HG03280 (cell line): Measurements from ENCODE around the gene TPRG1.

Source experiments
- ATAC-seq: cut with Tn5 transposase; IDR thresholded peaks from one replicate; pipeline ENCODE4 v1.9.1; 2021; ENCODE audit warnings: mild to moderate bottlenecking, moderate library complexity; ENCODE audit not compliant: unreplicated experiment

TPRG1 gene

GRCh38 chr3:189171707-189172106, at the start of gene TPRG1:
TSS of gene TPRG1 (plus strand) at chr3:189171971. CDS start at chr3:189207385, 35,414 bp downstream.
- ATAC-seq: no peak

- ATAC-seq: no peak
Observed at GRCh38 chr3:189122110-189122509, 49.7 kb upstream of the TPRG1 start.

GRCh38 chr3:189122526-189123205, 49.1 kb upstream of the TPRG1 start:
- ATAC-seq: no peak

- no peak for ATAC-seq
Observed at GRCh38 chr3:189123595-189124387, 48.0 kb upstream of the TPRG1 start.

GRCh38 chr3:189132231-189132671, 39.5 kb upstream of the TPRG1 start:
- peak; percentile 84 for ATAC-seq

GRCh38 chr3:189132839-189133238, 38.9 kb upstream of the TPRG1 start:
- ATAC-seq: no peak

- no peak for ATAC-seq
Observed at GRCh38 chr3:189133768-189134167, 38.0 kb upstream of the TPRG1 start.

GRCh38 chr3:189137416-189137815, 34.4 kb upstream of the TPRG1 start:
- no peak for ATAC-seq

GRCh38 chr3:189138901-189139610, 32.7 kb upstream of the TPRG1 start:
- no peak for ATAC-seq

- no peak for ATAC-seq
Observed at GRCh38 chr3:189139611-189139940, 32.2 kb upstream of the TPRG1 start.

- no peak for ATAC-seq
Observed at GRCh38 chr3:189142527-189142926, 29.2 kb upstream of the TPRG1 start.

- ATAC-seq: no peak
Observed at GRCh38 chr3:189143321-189143720, 28.4 kb upstream of the TPRG1 start.

- ATAC-seq: no peak
Observed at GRCh38 chr3:189143771-189144170, 28.0 kb upstream of the TPRG1 start.

- no peak for ATAC-seq
Observed at GRCh38 chr3:189144645-189145044, 27.1 kb upstream of the TPRG1 start.

- ATAC-seq: no peak
Observed at GRCh38 chr3:189146848-189147247, 24.9 kb upstream of the TPRG1 start.

- peak; percentile 67 for ATAC-seq
Observed at GRCh38 chr3:189148081-189148507, 23.7 kb upstream of the TPRG1 start.

- no peak for ATAC-seq
Observed at GRCh38 chr3:189149203-189149602, 22.6 kb upstream of the TPRG1 start.

- no peak for ATAC-seq
Observed at GRCh38 chr3:189157232-189158007, 14.4 kb upstream of the TPRG1 start.

GRCh38 chr3:189158034-189158433, 13.7 kb upstream of the TPRG1 start:
- no peak for ATAC-seq

GRCh38 chr3:189160519-189161309, 11.1 kb upstream of the TPRG1 start:
- ATAC-seq: no peak
